IPS DF 19.7 (cell line): ENCODE measurements around the gene PRDM13.
A peak's percentile ranks its signal among the peaks of the same experiment; 100 is the strongest.
"Not testable (repeated sequence)": the region's sequence is repeated elsewhere in the genome, so short reads cannot be mapped to it uniquely, and the experiment has no call there.

ENCODE experiments used
- DNase-seq: peaks from one replicate; pipeline ENCODE4 v3.0.0-alpha.2; 2013; ENCODE audit warnings: low read depth, low spot score

Gene PRDM13

GRCh38 chr6:99606656-99607415 is at the start of gene PRDM13:
Gene PRDM13, plus strand, starts transcription at chr6:99606833. Its CDS starts 202 bp downstream, at chr6:99607035.
- no peak for DNase-seq

GRCh38 chr6:99559057-99559456 is 47.6 kb upstream of the PRDM13 start:
- DNase-seq, result no peak

DNA sequence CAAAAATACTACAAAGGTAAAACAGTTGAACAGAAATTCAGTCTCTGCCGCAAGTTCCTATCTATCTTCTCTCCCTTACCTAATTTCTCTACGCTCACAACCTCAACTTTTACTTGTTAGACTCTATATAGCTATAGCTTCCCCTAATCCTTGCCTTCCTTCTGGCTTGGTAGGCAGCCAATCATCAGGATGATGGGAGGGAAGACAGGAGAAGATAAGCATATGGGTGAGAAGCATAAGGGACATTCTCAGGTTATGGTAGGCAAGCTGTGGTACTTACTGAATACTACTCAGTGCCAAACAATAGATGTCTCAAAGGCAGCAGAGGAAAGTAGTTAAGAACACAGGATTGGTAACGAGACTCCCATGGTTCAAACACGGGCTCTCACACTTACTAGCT is 46.0 kb upstream of the PRDM13 start:
- no peak for DNase-seq

DNA sequence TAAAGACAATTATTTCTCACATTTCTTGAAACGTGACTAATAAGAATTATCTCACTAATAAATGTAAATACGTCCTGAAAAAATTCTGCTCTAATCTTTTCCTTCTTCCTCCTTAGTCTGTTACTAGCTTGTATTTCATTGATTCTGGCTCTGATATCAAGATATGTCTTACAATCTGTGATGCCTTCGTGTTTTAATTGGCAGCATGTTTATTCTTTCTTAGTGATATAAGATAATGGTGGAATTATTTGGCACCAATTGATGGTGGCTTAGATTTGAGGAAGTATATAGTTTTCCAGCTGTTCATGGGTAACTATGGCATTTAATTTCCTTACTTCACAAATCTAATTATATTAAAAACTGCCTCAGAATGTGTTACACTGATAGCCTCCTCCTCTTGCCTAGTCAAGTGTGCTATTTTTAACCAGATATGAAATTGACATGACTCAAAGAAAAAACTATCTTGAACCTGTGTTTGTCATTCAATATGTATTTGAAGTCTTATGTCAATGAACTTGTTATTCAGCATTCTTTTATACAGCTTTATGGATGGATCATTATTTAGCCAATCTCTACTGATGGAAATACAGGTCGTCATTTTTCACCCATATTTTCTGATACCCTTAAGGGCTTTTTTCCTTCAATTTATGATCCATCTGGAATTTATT is 43.4 kb upstream of the PRDM13 start:
- no peak for DNase-seq

- DNase-seq, result peak; percentile 86
Measured at GRCh38 chr6:99568103-99568933, 38.3 kb upstream of the PRDM13 start, which contains the start of gene CCNC. Gene CCNC, minus strand, starts transcription at chr6:99568660. Its CDS starts 133 bp downstream, at chr6:99568527.

- no peak for DNase-seq
Measured at GRCh38 chr6:99573980-99574617, 32.5 kb upstream of the PRDM13 start.

- no peak for DNase-seq
Measured at GRCh38 chr6:99575544-99576227, 30.9 kb upstream of the PRDM13 start.

DNA sequence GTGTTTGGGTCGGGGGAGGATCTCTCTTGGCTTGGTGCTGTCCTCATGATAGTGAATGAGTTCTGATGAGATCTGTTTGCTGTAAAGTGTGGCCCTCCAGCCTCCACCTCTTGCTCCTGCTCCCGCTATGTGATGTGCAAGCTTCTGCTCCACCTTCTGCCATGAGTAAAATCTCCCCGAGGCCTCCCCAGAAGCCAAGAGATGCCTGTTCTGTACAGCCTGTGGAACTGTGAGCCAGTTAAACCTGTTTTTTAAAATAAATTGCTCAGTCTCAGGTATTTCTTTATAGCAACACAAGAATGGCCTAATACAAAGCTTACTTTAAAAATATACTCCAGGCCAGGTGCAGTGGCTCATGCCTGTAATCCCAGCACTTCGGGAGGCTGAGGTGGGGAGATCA is 26.9 kb upstream of the PRDM13 start:
- no peak for DNase-seq

DNA sequence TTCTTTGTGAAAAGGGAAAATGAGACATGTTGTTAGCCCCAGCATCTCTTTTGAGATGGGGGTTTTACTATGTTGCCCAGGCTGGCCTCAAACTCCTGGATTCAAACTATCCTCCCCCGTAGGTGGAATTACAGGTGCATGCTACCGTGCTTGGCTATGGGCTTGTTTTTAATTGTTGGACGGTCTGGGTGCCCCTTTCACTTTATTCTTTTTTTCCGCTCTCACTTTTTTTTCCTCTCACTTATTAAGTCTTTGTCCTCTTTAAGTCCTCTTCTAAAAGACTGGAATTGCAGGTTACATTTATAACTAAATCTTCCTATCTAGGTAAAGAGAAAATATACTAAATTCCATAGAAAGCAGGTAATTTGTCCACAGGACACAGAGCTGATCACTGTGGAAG is 18.8 kb upstream of the PRDM13 start:
- DNase-seq, result no peak

- DNase-seq, result no peak
Measured at GRCh38 chr6:99588618-99589289, 17.9 kb upstream of the PRDM13 start.

DNA sequence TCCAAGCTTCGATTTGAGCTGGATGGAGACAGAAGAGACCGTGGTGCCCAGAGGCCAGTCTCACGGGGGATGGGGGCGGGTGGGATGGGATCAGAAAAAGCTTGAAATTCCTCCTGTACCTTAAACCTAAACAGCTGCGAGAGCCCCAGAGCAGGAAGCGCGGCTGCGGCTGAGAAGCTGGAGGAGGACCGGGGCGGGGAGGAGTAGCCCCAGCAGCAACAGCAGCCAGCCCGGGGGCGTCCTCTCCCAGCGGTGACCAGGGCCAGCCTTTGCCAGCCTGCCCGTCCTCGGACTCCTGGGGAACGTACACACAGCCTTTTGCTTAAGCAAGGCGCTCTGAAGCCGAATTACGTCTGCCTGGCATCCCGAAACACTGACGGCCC is 17.4 kb upstream of the PRDM13 start:
- DNase-seq, result no peak

- no peak for DNase-seq
Measured at GRCh38 chr6:99589907-99590493, 16.6 kb upstream of the PRDM13 start.

DNA sequence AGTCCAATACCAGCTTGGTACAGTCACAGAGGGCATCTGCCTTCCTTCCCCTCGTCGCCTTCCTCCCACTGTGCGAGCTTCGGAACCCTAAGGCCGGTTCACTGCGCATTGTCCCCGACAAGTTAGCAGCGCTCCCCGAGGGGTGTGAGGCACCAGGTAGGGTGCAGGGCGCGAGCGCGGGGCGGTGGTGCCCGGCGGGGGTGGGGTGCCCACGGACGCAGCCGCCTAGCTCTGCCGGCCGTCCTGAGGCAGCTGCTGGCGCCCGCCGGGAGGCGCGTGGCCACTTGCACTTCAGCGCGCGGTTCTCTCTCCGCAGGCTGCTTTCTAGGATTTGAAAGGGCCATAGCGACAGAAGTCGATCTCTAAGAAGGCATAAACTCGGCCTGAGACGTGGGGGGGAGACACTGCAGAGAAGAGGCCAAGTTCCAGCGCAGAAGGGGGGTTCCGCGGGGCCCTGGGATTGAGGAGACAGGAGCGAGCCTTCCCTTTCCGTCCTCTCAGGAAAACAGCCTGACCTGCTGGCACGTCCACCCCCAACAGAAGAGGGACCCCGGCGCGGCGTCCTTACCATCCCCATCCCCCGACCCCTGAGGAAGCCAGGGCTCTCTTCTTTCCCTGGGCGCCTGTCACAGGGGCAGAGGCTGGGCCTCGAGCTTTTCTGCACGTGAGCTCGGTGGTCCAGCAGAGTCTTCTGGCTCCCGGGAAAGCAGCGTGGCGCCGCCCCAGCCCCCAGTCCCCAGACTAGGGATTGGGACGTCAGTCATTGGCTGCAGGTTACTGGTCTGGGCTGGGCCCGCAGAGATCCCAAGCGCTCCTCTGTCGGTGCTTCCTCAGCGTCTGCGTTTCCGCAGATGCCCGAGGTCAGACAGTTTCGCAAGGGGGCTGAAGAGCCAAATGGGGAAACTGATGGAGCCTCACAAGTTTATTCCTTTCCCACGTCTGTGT is 15.6 kb upstream of the PRDM13 start:
- no peak for DNase-seq

DNA sequence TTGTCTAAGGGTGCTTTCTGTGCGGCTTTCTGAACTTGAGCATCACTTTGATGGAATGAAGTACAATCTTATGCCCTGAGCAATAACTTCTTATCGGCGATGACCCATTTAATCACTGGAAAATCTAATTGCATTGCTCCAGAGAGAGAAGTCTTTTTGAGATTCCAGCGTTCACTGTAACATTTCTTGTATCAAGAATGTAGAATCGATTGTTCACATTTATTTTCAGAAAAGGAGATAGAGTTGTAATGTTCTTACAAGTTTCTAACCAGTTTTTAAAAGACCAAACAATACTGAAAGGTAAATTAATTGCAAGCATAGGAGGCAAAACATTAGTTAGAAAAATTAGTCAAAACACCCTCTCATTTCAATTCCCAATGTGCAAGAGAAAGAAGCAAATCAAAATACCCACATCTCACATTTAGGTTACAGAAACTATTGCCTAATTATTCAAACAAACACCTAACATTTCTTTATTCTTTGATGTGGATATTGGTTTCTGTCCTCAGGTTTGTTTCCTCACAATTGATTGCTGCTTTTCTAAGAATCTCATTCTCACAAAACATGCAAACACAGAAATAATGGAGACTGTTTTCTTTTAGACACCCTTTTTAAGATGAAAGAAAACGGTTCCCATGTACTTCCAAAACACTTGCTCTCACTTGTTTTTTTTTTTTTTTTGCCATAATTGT is 14.8 kb upstream of the PRDM13 start:
- no peak for DNase-seq

GRCh38 chr6:99592900-99593299 is 13.7 kb upstream of the PRDM13 start:
- DNase-seq, result no peak

GRCh38 chr6:99594696-99595095 is 11.9 kb upstream of the PRDM13 start:
- DNase-seq, result not testable (repeated sequence)

DNA sequence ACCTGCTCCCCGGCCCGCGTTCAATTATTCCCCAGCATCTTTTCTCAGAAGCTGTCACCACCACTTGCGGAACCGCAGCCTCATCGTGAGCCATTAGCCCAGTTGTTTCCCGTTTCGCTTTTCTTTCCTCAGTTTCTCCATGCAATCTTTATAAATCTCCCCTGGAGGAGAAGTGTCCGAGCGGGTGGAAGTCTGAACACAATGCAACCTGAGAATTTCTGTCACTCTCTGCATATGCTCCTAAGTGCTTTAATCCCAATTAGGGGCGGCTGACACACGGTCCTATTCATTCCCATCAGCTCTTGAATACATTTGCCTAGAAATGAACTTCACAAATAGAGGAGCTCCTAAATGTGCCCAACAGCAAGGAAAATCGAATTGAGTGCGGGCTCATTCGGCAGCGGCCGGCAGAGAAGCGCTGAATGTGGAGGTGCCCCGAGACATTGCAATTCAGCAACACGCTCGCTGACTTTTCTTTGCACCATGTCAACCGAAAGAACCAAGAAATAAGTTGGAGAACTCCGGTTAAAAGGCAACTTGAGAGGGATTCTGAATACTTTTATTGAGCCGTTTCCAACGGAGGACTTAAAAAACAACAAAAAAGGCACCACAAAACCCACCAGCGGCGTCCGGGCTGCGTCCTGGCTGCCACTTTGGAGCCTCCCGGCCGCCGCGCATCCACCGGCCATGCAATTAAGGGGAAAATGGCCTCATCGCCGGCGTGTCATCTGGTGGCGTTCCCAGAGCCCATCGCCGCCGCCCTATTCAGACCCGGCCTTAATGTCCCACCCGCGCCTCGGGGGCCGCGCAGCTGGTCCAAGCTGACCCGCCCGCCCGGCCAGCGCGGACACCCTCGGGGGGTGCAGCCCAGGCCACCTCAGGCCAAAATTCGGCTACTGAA is 3.9 kb upstream of the PRDM13 start:
- no peak for DNase-seq
